GM12864 (cell line): Measurements from ENCODE around the gene MAP2K5.

ENCODE experiments used
- DNase-seq: peaks from one replicate; pipeline ENCODE4 v3.0.0-alpha.2; 2011; ENCODE audit warnings: low read depth
- H3K4me3 ChIP-seq: 2 replicates; pipeline ENCODE4 v1.5.1; 2011; ENCODE audit warnings: mild to moderate bottlenecking, low read depth, low read length, control low read depth
- TF ChIP-seq, protein P1 (sequence below): IDR thresholded peaks from 2 replicates; pipeline ENCODE4 v1.5.1; 2011; ENCODE audit warnings: low read depth, mild to moderate bottlenecking, moderate library complexity, low read length, control low read depth, inconsistent platforms; ENCODE audit errors: missing control alignments

The MAP2K5 gene

DNA sequence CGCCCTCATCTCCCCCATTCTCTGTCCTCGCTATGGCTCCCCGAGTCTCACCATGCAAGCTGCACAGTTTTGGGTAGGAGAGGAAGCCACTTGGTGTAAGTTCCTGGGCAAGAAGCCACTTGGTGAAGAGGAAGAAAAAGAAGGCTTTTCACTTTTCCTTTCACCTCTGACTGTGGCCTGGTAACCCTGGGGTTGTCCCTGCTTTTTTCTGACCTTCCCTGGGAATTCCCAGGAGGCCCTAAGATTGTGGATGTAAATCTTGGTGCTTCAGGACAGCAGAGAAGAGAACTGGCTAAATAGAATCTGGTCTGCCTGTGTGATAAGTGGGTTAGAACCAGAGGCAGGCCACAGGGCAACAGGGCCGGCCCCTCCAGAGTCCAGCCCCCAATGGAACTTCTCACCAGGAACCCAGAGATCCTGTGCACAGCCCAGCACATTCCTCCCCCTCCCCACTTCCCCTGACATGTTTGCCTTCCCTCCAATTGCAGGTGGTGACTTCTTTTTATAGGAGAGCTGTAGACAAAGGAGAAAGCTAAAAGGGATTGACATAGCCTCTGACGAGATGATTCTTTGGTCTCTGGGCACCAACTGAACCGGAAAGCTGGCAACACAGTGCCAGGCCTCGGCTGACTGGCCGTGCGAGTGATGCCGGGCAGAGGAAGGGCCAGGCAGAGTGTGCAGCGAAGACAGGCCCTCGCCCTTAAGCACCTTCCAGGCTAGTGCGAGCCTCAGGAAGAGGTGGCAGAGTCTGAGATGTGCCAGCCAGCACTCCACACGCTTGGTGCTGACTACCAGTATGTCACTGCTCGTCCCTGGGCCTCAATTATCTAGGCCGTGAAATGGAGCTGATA lies 263.4 kb downstream of the MAP2K5 start:
- H3K4me3 ChIP-seq, result no peak overlapping the region
- no peak for DNase-seq
- TF ChIP-seq, protein P1, sequence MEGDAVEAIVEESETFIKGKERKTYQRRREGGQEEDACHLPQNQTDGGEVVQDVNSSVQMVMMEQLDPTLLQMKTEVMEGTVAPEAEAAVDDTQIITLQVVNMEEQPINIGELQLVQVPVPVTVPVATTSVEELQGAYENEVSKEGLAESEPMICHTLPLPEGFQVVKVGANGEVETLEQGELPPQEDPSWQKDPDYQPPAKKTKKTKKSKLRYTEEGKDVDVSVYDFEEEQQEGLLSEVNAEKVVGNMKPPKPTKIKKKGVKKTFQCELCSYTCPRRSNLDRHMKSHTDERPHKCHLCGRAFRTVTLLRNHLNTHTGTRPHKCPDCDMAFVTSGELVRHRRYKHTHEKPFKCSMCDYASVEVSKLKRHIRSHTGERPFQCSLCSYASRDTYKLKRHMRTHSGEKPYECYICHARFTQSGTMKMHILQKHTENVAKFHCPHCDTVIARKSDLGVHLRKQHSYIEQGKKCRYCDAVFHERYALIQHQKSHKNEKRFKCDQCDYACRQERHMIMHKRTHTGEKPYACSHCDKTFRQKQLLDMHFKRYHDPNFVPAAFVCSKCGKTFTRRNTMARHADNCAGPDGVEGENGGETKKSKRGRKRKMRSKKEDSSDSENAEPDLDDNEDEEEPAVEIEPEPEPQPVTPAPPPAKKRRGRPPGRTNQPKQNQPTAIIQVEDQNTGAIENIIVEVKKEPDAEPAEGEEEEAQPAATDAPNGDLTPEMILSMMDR, result no peak

DNA sequence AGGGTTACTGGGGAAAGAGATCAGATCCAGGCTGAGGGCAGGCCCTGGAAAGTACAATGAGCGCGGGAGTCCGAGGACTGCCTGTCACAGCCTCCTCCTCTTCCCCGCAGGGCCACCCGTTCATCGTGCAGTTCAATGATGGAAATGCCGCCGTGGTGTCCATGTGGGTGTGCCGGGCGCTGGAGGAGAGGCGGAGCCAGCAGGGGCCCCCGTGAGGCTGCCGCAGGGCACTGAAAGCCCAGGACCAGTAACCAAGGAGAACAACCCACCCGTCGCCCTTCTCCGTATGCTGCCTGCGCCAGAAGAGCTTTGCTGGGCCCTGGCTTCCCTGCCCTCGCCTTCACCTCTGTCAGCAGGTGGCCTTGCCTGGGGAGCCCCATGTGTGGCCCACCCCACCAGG lies 264.0 kb downstream of the MAP2K5 start:
- no peak overlapping the region for H3K4me3 ChIP-seq
- TF ChIP-seq, protein P1, result no peak
- DNase-seq, result no peak

DNA sequence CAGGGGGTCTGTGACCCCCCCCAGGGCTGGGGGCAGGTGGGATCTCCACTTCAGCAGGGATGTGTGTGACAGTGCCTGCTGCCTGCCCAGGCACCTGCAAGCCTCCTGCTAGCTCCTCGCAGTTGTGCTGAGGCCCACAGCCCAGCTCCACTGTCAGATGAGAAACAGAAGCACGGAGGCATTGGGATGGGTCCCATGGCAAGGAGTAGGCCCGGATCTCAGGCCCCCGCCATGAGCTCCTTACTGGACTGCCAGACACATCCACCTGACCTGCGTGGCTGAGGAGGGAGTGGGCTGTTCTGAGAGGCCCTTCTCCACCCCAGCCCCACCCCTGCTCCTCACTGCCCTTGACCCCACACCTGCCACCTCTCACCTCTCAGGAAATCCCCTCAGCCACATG lies 264.6 kb downstream of the MAP2K5 start:
- no peak overlapping the region for H3K4me3 ChIP-seq
- TF ChIP-seq, protein P1, result no peak
- DNase-seq, result no peak

DNA sequence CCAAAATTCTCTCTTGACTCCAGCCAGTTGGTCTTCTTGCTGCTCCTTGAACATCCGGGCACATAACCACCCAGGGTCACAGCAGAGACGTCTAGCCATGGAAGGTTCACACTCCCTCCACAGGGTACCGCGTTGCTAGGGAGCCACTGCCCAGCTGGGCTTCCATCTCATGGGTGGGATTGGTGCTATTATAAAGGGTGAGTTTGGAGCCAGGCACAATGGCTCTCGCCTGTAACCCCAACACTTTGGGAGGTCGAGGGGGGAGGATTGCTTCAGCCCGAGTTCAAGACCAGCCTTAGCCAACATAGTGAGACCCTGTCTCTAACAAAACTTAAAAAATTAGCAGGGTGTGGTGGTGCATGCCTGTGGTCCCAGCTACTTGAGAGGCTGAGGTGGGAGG lies 265.3 kb downstream of the MAP2K5 start:
- DNase-seq, result no peak
- TF ChIP-seq, protein P1, result no peak
- H3K4me3 ChIP-seq, result no peak overlapping the region

DNA sequence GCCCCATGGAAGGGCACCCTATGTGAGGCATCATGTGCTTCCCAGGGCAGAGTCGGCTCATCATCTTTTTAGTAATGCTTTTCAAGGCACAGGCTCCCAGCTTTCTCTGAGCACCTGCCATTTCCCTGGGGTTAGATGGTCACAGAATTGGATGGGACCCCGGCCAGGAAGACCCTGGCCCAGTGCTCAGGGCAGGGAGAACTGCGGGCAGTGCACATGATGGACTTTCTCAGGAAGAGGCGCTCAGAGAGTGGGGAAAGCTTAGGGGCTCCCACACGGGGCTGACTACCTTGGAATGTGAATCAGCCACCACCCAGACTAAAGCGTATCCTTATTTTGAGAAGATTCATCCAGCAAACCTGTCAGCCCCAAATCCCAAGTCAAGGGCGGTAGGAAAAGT lies 266.3 kb downstream of the MAP2K5 start:
- no peak overlapping the region for H3K4me3 ChIP-seq
- TF ChIP-seq, protein P1, result no peak
- DNase-seq, result no peak

DNA sequence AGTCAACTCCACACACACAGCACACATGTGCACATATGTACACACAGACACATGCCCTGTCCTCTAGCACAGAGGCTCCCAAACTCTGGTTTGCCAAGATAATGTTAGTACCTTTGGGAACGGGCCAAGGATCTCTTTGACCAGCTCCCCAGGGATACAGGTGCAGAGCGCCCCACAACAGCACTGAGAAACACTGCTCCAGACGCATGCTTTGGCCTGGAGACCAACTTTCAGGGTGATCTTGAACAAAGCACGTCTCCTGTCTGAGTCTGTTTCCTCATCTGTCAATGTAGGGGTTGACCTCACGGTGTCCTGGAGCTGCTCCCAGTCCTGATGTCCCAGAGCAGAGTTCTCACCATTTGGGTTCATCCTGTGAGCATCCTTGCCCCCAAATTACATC lies 266.9 kb downstream of the MAP2K5 start:
- H3K4me3 ChIP-seq, result no peak overlapping the region
- no peak for DNase-seq
- TF ChIP-seq, protein P1, result no peak

DNA sequence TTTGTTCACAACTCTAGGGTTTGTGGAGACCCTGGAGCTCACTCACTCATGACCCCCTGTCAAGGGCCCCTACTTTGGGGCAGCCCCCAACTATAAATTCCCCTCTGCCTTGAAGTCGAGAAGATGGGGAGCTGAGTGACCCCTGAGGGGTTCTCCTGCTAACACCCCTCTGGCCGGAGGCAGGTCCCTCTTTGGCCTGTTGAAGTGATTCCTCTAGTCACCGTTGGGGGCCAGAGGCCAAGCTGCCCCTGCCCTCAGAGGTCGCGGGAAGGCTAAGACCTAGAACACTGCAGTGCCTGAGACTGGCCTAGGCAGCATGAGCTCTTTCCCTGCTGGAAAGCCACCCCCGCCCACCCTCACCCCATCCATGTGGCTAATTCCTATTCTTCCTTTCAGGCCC lies 267.4 kb downstream of the MAP2K5 start:
- no peak overlapping the region for H3K4me3 ChIP-seq
- DNase-seq, result no peak
- TF ChIP-seq, protein P1, result no peak
